K562 (cell line): ENCODE measurements around the gene KRTAP9-7. TPM values are rescaled to one million over a fixed set of nuclear protein-coding genes. Genes with fewer than 3 reads are reported as not detected.

Experiments used
- ATAC-seq: fragments of 200-7000 bp; cut with Tn5 transposase; 3 replicates; pipeline ENCODE4 v1.9.1; 2020; ENCODE audit warnings: moderate library complexity
- BruUV-seq: library from RNA; stranded (reverse); fragments of 400-500 nt; replicated peaks from 2 replicates; lab custom pipeline; 2021; lab: Mats Ljungman, UMichigan
- CTCF ChIA-PET: fragments of 300-600 bp; formaldehyde crosslinking; extraction: SDS; loops from one replicate; lab custom pipeline; 2021; ENCODE audit warnings: low intra/inter-chr PET ratio; lab: Yijun Ruan, JAX
- POLR2A ChIA-PET: fragments of 300-600, 350-650 bp; sonication (Branson Sonifier 250); formaldehyde crosslinking; extraction: SDS; loops from one replicate; lab custom pipeline; 2021; ENCODE audit warnings: antibody characterized with exemption, inconsistent platforms; lab: Yijun Ruan, JAX
- DNase-seq, 4 experiments: peaks; one replicate each; pipeline versions ENCODE4 v3.0.0 to v3.0.0-alpha.2; 2011 to 2018; ENCODE audit warnings: low spot score in 3 of 4, mixed read lengths in 3 of 4; ENCODE audit errors: extremely low read depth in 1 of 4
- FAIRE-seq: peaks from 2 replicates; lab custom pipeline; 2011; peaks lifted over from hg19 to GRCh38; lab: Jason Lieb, UNC
- H2AFZ ChIP-seq: 2 replicates; pipeline ENCODE4 v1.6.0; 2011; ENCODE audit warnings: low read depth, low read length, control low read depth, inconsistent platforms
- H3K27ac ChIP-seq: fragments of 200-600 bp; 3 replicates; pipeline ENCODE4 v1.8.0; 2011; ENCODE audit warnings: low read depth, mild to moderate bottlenecking, control low read depth, inconsistent platforms, low read length, moderate library complexity, mixed read lengths; ENCODE audit errors: extremely low read depth
- H3K27me3 ChIP-seq, 2 experiments: fragments of 300-600 bp in 1 of 2; 2 replicates in 1 of 2; 3 replicates in 1 of 2; pipeline versions ENCODE4 v1.6.0 to v1.8.0; 2011; ENCODE audit warnings: inconsistent platforms in 2 of 2, low read length in 2 of 2, mild to moderate bottlenecking in 1 of 2, mixed read lengths in 1 of 2, moderate library complexity in 1 of 2; ENCODE audit not compliant: control insufficient read depth in 2 of 2, insufficient read depth in 2 of 2
- H3K36me3 ChIP-seq: fragments of 300-600 bp; 3 replicates; pipeline ENCODE4 v1.8.0; 2011; ENCODE audit warnings: mild to moderate bottlenecking, low read length, inconsistent platforms; ENCODE audit not compliant: control insufficient read depth, insufficient read depth
- H3K4me1 ChIP-seq, 2 experiments: fragments of 200-600 bp in 1 of 2; replicated peaks in 1 of 2; 2 replicates in 1 of 2; 3 replicates in 1 of 2; pipeline versions ENCODE4 v1.5.1 to v1.8.0; 2011; ENCODE audit warnings: inconsistent platforms in 2 of 2, low read length in 2 of 2, mild to moderate bottlenecking in 1 of 2, mixed read lengths in 1 of 2, moderate library complexity in 1 of 2; ENCODE audit not compliant: control insufficient read depth in 2 of 2, insufficient read depth in 2 of 2
- H3K4me2 ChIP-seq: 2 replicates; pipeline ENCODE4 v1.6.1; 2011; ENCODE audit warnings: low read length, control low read depth, inconsistent platforms, mixed read lengths; ENCODE audit not compliant: insufficient read depth
- H3K4me3 ChIP-seq: fragments of 200-600 bp; sonication (generic), shearing (Covaris generic); 2 replicates; pipeline ENCODE4 v1.5.1; 2016; ENCODE audit warnings: control low read depth, inconsistent platforms
- H3K79me2 ChIP-seq: fragments of 200-600 bp; 3 replicates; pipeline ENCODE4 v1.8.0; 2011; ENCODE audit warnings: low read length, inconsistent platforms; ENCODE audit not compliant: control insufficient read depth, insufficient read depth
- H3K9ac ChIP-seq, 2 experiments: 2 replicates each; pipeline versions ENCODE4 v1.6.0 to v1.6.1; 2011; ENCODE audit warnings: low read depth in 2 of 2, low read length in 2 of 2, control low read depth in 1 of 2, inconsistent platforms in 1 of 2, mild to moderate bottlenecking in 1 of 2, mixed read lengths in 1 of 2; ENCODE audit not compliant: insufficient read depth in 1 of 2
- H3K9me1 ChIP-seq: one replicate; pipeline ENCODE4 v1.6.0; 2011; ENCODE audit warnings: inconsistent platforms, mild to moderate bottlenecking, low read length, moderate library complexity; ENCODE audit not compliant: control insufficient read depth, insufficient read depth
- H3K9me3 ChIP-seq: replicated peaks from 2 replicates; pipeline ENCODE4 v1.5.1; 2011; ENCODE audit warnings: low read depth, low read length, inconsistent platforms; ENCODE audit not compliant: control insufficient read depth, insufficient read depth
- H4K20me1 ChIP-seq: replicated peaks from 2 replicates; pipeline ENCODE4 v1.6.1; 2011; ENCODE audit warnings: low read length, inconsistent platforms, mixed read lengths; ENCODE audit not compliant: control insufficient read depth, insufficient read depth
- NR2C1 ChIP-seq, 2 experiments: fragments of 450-650 bp; IDR thresholded peaks; 2 replicates each; pipeline ENCODE4 v1.6.1; 2017; ENCODE audit warnings: mild to moderate bottlenecking in 2 of 2, antibody characterized with exemption in 1 of 2, inconsistent platforms in 1 of 2, missing compliant biosample characterization in 1 of 2, missing genetic modification characterization in 1 of 2
- TAF15 ChIP-seq: fragments of 200-400 bp; formaldehyde crosslinking; IDR thresholded peaks from 2 replicates; pipeline ENCODE4 v1.6.1; 2017; ENCODE audit warnings: mild to moderate bottlenecking, low read depth, low read length, moderate library complexity
- TCF7L2 ChIP-seq: fragments of 150-350 bp; IDR thresholded peaks from 2 replicates; pipeline ENCODE4 v1.6.1; 2016; ENCODE audit warnings: low read depth, mild to moderate bottlenecking, low read length, moderate library complexity
- TFAM ChIP-seq: fragments of 250-450 bp; sonication (Bioruptor Pico); conservative IDR thresholded peaks from 2 replicates; pipeline ENCODE4 v1.5.0; 2021; ENCODE audit warnings: mild to moderate bottlenecking, moderate library complexity
- ZC3H11A ChIP-seq: IDR thresholded peaks from 2 replicates; pipeline ENCODE4 v1.6.1; 2012; ENCODE audit warnings: low read depth, low read length, improper control_type of control experiment
- WGBS: fragments of 100-300 bp; shearing (Covaris generic); methylation state at CpG from one replicate; pipeline ENCODE4 v1.1.6; 2016; ENCODE audit warnings: low coverage, mixed read lengths; ENCODE audit not compliant: insufficient coverage; ENCODE audit errors: missing lambda C conversion rate; 5-methylcytosine and 5-hydroxymethylcytosine counted together
- in situ Hi-C: fragments of 300-500 bp; cut with MboI; formaldehyde crosslinking; loops from 4 replicates; pipeline ENCODE4 v1.15.0; 2018; ENCODE audit warnings: inconsistent platforms, mixed read lengths
- intact Hi-C: fragments of 100-400 bp; cut with micrococcal nuclease; formaldehyde crosslinking; loops from 2 replicates; pipeline ENCODE4 v1.14.2; 2022
- polyA plus RNA-seq, 8 experiments: library from polyadenylated mRNA; depleted of rRNA in 4 of 8; stranded (reverse) in 5 of 8; unstranded in 3 of 8; fragments of >200 nt; fragmentation: Nextera tagmentation in 2 of 8; fragmentation: Illumina TruSeq in 1 of 8; extraction: Ambion mirVana in 2 of 8; extraction: Trizol in 1 of 8; gene quantifications; 2 replicates each; pipeline versions ENCODE4 v1.2.1 to v1.2.3, GENCODE V29; 2011 to 2014; ENCODE audit warnings: inconsistent platforms in 1 of 8, missing spikeins in 1 of 8
- total RNA-seq, 7 experiments: library from RNA; depleted of rRNA in 6 of 7; stranded (reverse); fragments of >200 nt in 6 of 7; fragmentation: Illumina TruSeq in 2 of 7; extraction: Trizol in 2 of 7; gene quantifications; 2 replicates each; pipeline versions ENCODE4 v1.2.1 to v1.2.3, GENCODE V29; 2011 to 2021; ENCODE audit warnings: low replicate concordance in 1 of 7

The KRTAP9-7 gene
- total and polyA plus RNA-seq, 9 of the 15 experiments (the other 6 are each of a cell fraction or from before 2014, with no cell fraction given) = not detected

DNA sequence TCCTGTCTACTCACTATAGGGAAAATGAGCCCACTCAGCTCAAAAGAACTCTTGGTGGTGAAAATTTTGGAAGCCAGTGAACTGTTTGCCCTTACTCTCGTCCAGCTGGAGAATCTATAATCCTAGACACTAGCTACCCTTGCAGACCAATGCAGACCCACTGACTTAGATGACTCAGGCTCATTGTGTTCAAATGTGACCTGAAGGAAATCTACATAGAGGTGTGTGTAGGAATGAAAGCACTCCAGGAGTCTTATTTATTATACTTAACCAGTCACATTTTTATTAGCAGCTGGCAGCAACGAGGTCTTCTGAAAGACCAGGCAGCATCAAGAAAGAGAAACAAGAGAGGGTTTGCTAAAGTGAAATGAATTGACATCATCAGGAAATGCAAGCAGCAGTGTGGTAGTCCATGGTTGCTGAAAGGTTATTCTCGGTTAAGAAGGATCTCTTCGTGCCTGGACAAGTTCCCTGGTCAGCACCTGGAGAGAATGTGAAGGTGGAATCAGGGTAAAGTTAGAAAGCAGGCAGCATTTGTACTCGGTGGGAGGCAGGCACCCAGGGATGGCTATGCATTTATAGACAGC is 25.8 kb downstream of the KRTAP9-7 start:
- 0% methylated on average over 5 of the region's 5 CpGs for WGBS
- H4K20me1 ChIP-seq = no peaks in the 10 kb centered on the region
- no peak overlapping the region for H3K27ac ChIP-seq
- CTCF ChIA-PET = no interaction called here
- H3K9me1 ChIP-seq = no peaks in the 10 kb centered on the region
- no peak overlapping the region for H3K9ac ChIP-seq
- peaks cover 0 to 27% of the 10 kb centered on the region in 2 experiments; a peak in 2 of 5 replicates for H3K27me3 ChIP-seq
- H3K79me2 ChIP-seq = no peaks in the 10 kb centered on the region
- H2AFZ ChIP-seq = no peak overlapping the region
- intact Hi-C loops (no loop called here), in situ Hi-C loops (no loop called here)
- H3K9me3 ChIP-seq = no peaks in the 10 kb centered on the region
- FAIRE-seq (no peak), ATAC-seq (no peak), DNase-seq (no peak)
- no peak overlapping the region for H3K4me3 ChIP-seq
- TF ChIP-seq TFAM (CRISPR knock-in tag) (no peak), ZC3H11A (no peak), TAF15 (no peak), NR2C1 (IDR thresholded peaks at IDR 0.05) (no peak), NR2C1 (tag; IDR thresholded peaks at IDR 0.05) (no peak), TCF7L2 (no peak)
- POLR2A ChIA-PET = interaction anchor here (0.6 kb wide), 1 partner anchor 636 kb away, joined by 3 read pairs; the partner anchor contains the start of gene KRT222
- H3K4me2 ChIP-seq = no peak overlapping the region
- H3K36me3 ChIP-seq = no peaks in the 10 kb centered on the region
- H3K4me1 ChIP-seq = no peaks in the 10 kb centered on the region
- BruUV-seq = no TSS peak
